HepG2 (cell line): ENCODE results near the gene CCND1. TPM values are rescaled to one million over a fixed set of nuclear protein-coding genes. Genes with fewer than 3 reads are reported as not detected.

Experiments used
- ARNTL ChIP-seq: sonication (generic); formaldehyde crosslinking; IDR thresholded peaks from 2 replicates; pipeline ENCODE4 v1.4.0; 2020; ENCODE audit warnings: mild to moderate bottlenecking, missing genetic modification reagents
- ATF2 ChIP-seq: sonication (generic); formaldehyde crosslinking; IDR thresholded peaks from 2 replicates; pipeline ENCODE4 v1.4.0; 2020; ENCODE audit warnings: missing genetic modification reagents
- CBX1 ChIP-seq: IDR thresholded peaks from one replicate; pipeline ENCODE4 v1.6.1; 2016; ENCODE audit warnings: antibody characterized with exemption, low read depth
- CHCHD3 ChIP-seq: sonication (generic); formaldehyde crosslinking; IDR thresholded peaks from 2 replicates; pipeline ENCODE4 v1.8.0; 2022; ENCODE audit warnings: mild to moderate bottlenecking, missing genetic modification reagents, moderate library complexity
- HDAC2 ChIP-seq: sonication (generic); formaldehyde crosslinking; IDR thresholded peaks from 2 replicates; pipeline ENCODE4 v1.4.0; 2020; ENCODE audit warnings: missing genetic modification reagents
- KDM3A ChIP-seq: IDR thresholded peaks from 2 replicates; pipeline ENCODE4 v1.6.1; 2018; ENCODE audit warnings: low read depth, missing compliant biosample characterization
- KLF9 ChIP-seq: IDR thresholded peaks from 2 replicates; pipeline ENCODE4 v1.6.1; 2016; ENCODE audit warnings: low read depth
- KMT2A ChIP-seq: sonication (generic); formaldehyde crosslinking; IDR thresholded peaks from 2 replicates; pipeline ENCODE4 v1.4.0; 2020; ENCODE audit warnings: missing genetic modification reagents
- MAFG ChIP-seq: sonication (generic); formaldehyde crosslinking; IDR thresholded peaks from 2 replicates; pipeline ENCODE4 v1.5.1; 2020; ENCODE audit warnings: mild to moderate bottlenecking, missing genetic modification reagents
- MAZ ChIP-seq, 2 experiments: sonication (generic) in 1 of 2; formaldehyde crosslinking in 1 of 2; IDR thresholded peaks; 2 replicates each; pipeline versions ENCODE4 v1.5.0 to v1.6.1; 2012 to 2020; ENCODE audit warnings: low read depth in 2 of 2, mild to moderate bottlenecking in 2 of 2, borderline replicate concordance in 1 of 2, improper control_type of control experiment in 1 of 2, low read length in 1 of 2, missing genetic modification reagents in 1 of 2, moderate library complexity in 1 of 2
- MEIS2 ChIP-seq: sonication (generic); formaldehyde crosslinking; IDR thresholded peaks from 2 replicates; pipeline ENCODE4 v1.9.0; 2021; ENCODE audit warnings: mild to moderate bottlenecking, missing genetic modification reagents
- MTF2 ChIP-seq: sonication (generic); formaldehyde crosslinking; IDR thresholded peaks from 2 replicates; pipeline ENCODE4 v1.5.0; 2020; ENCODE audit warnings: missing genetic modification reagents, borderline replicate concordance
- NONO ChIP-seq, 2 experiments: fragments of 450-650 bp in 1 of 2; sonication (generic) in 1 of 2; formaldehyde crosslinking in 1 of 2; IDR thresholded peaks in 1 of 2; conservative IDR thresholded peaks in 1 of 2; 2 replicates each; pipeline versions ENCODE4 v1.6.1 to v1.8.0; 2017 to 2022; ENCODE audit warnings: mild to moderate bottlenecking in 1 of 2, missing genetic modification reagents in 1 of 2, moderate library complexity in 1 of 2
- SAP130 ChIP-seq: IDR thresholded peaks from 2 replicates; pipeline ENCODE4 v1.6.1; 2016; ENCODE audit warnings: low read depth
- SPEN ChIP-seq: sonication (generic); formaldehyde crosslinking; IDR thresholded peaks from 2 replicates; pipeline ENCODE4 v1.5.1; 2020; ENCODE audit warnings: low read depth, mild to moderate bottlenecking, missing genetic modification reagents
- TCF12 ChIP-seq, 2 experiments: fragments of 450-650 bp in 1 of 2; sonication (generic) in 1 of 2; formaldehyde crosslinking in 1 of 2; IDR thresholded peaks; 2 replicates each; pipeline versions ENCODE4 v1.6.1 to v1.8.0; 2017 to 2022; ENCODE audit warnings: antibody characterized with exemption in 1 of 2, mild to moderate bottlenecking in 1 of 2, missing genetic modification reagents in 1 of 2, moderate library complexity in 1 of 2
- TFDP1 ChIP-seq: IDR thresholded peaks from 2 replicates; pipeline ENCODE4 v1.6.1; 2016; ENCODE audit warnings: missing compliant biosample characterization, missing genetic modification reagents, borderline replicate concordance
- ZC3H13 ChIP-seq: sonication (generic); formaldehyde crosslinking; IDR thresholded peaks from 2 replicates; pipeline ENCODE4 v1.8.1; 2023; ENCODE audit warnings: mild to moderate bottlenecking, missing genetic modification reagents, moderate library complexity
- ZFP37 ChIP-seq: sonication (generic); formaldehyde crosslinking; IDR thresholded peaks from 2 replicates; pipeline ENCODE4 v1.4.0; 2020; ENCODE audit warnings: missing genetic modification reagents, borderline replicate concordance
- ZNF691 ChIP-seq: sonication (generic); formaldehyde crosslinking; IDR thresholded peaks from 2 replicates; pipeline ENCODE4 v1.4.0; 2020; ENCODE audit warnings: missing genetic modification reagents, low read depth, mild to moderate bottlenecking, borderline replicate concordance
- ZNF776 ChIP-seq: sonication (generic); formaldehyde crosslinking; IDR thresholded peaks from 2 replicates; pipeline ENCODE4 v1.4.0; 2020; ENCODE audit warnings: mild to moderate bottlenecking, missing genetic modification reagents
- ZNF777 ChIP-seq: sonication (generic); formaldehyde crosslinking; IDR thresholded peaks from 2 replicates; pipeline ENCODE4 v1.4.0; 2020; ENCODE audit warnings: missing genetic modification reagents
- ZNF879 ChIP-seq: sonication (generic); formaldehyde crosslinking; IDR thresholded peaks from 2 replicates; pipeline ENCODE4 v1.8.1; 2023; ENCODE audit warnings: missing genetic modification reagents
- polyA plus RNA-seq, 8 experiments: library from polyadenylated mRNA; depleted of rRNA in 3 of 8; stranded (reverse) in 7 of 8; unstranded in 1 of 8; fragments of >200 nt; fragmentation: Illumina TruSeq in 4 of 8; extraction: Trizol in 4 of 8; gene quantifications; 2 replicates each; pipeline versions ENCODE4 v1.2.1 to v1.2.3, GENCODE V29; 2011 to 2016; ENCODE audit warnings: low read depth in 4 of 8, missing spikeins in 1 of 8, mixed read lengths in 1 of 8; ENCODE audit not compliant: insufficient read depth in 1 of 8
- total RNA-seq, 5 experiments: library from RNA; depleted of rRNA; stranded (reverse); fragments of >200 nt; fragmentation: Illumina TruSeq; extraction: Trizol; gene quantifications; 2 replicates each; pipeline ENCODE4 v1.2.3, GENCODE V29; 2016; ENCODE audit warnings: low read depth in 1 of 5
- TF ChIP-seq, protein P1 (sequence below): sonication (generic); formaldehyde crosslinking; IDR thresholded peaks from 2 replicates; pipeline ENCODE4 v1.9.0; 2022; ENCODE audit warnings: missing genetic modification reagents, mild to moderate bottlenecking, borderline replicate concordance

CCND1 gene
- total and polyA plus RNA-seq, 2 of the 13 experiments (the other 11 are each of a cell fraction or from before 2014, with no cell fraction given) = 107 to 136 TPM

GRCh38 chr11:69642913-69643632 is 2.1 kb downstream of the CCND1 start (continued):
- TF ChIP-seq MAFG = 0 out of 2 replicates have a peak, but pooled peaks have one; percentile 22
- peak; percentile 68; the same call in 1 of the 2 replicates for TF ChIP-seq ZC3H13 (CRISPR knock-in tag)
- no peak for TF ChIP-seq ZNF879
- TF ChIP-seq NONO (IDR thresholded peaks at IDR 0.05) = no peak
- TF ChIP-seq NONO (CRISPR knock-in tag; conservative IDR thresholded peaks at IDR 0.05) = peak; percentile 61; the same call in 1 of the 2 replicates
- TF ChIP-seq KMT2A (CRISPR knock-in tag) = peak; percentile 70
- TF ChIP-seq KLF9 (CRISPR knock-in tag) = no peak
- TF ChIP-seq CBX1 = peak; percentile 73
- no peak for TF ChIP-seq HDAC2 (CRISPR knock-in tag)
- TF ChIP-seq ATF2 (CRISPR knock-in tag) = 0 out of 2 replicates have a peak, but pooled peaks have one; percentile 26
- no peak for TF ChIP-seq MEIS2
- peak; percentile 45 for TF ChIP-seq SAP130 (CRISPR knock-in tag)
- TF ChIP-seq MAZ (IDR thresholded peaks at IDR 0.05; ENCODE audit: borderline replicate concordance, low read depth, low read length) = no peak
- TF ChIP-seq MAZ (CRISPR knock-in tag; IDR thresholded peaks at IDR 0.05; ENCODE audit: low read depth) = peak; percentile 86
- TF ChIP-seq KDM3A (CRISPR knock-in tag) = peak; percentile 99
- TF ChIP-seq, protein P1, sequence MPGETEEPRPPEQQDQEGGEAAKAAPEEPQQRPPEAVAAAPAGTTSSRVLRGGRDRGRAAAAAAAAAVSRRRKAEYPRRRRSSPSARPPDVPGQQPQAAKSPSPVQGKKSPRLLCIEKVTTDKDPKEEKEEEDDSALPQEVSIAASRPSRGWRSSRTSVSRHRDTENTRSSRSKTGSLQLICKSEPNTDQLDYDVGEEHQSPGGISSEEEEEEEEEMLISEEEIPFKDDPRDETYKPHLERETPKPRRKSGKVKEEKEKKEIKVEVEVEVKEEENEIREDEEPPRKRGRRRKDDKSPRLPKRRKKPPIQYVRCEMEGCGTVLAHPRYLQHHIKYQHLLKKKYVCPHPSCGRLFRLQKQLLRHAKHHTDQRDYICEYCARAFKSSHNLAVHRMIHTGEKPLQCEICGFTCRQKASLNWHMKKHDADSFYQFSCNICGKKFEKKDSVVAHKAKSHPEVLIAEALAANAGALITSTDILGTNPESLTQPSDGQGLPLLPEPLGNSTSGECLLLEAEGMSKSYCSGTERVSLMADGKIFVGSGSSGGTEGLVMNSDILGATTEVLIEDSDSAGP = 0 out of 2 replicates have a peak, but pooled peaks have one; percentile 24
- peak; percentile 82; the same call in 1 of the 2 replicates for TF ChIP-seq TFDP1 (CRISPR knock-in tag)
- 0 out of 2 replicates have a peak, but pooled peaks have one; percentile 42 for TF ChIP-seq MTF2 (CRISPR knock-in tag)
- TF ChIP-seq TCF12 (IDR thresholded peaks at IDR 0.05) = no peak
- TF ChIP-seq TCF12 (CRISPR knock-in tag; IDR thresholded peaks at IDR 0.05) = peak; percentile 55; the same call in 1 of the 2 replicates
- peak; percentile 77; the same call in 1 of the 2 replicates for TF ChIP-seq SPEN
- 0 out of 2 replicates have a peak, but pooled peaks have one; percentile 31 for TF ChIP-seq ZFP37 (CRISPR knock-in tag)
- no peak; the same call in none of the 2 replicates for TF ChIP-seq ZNF777 (CRISPR knock-in tag)
- 0 out of 2 replicates have a peak, but pooled peaks have one; percentile 36 for TF ChIP-seq ARNTL (CRISPR knock-in tag)
- 0 out of 2 replicates have a peak, but pooled peaks have one; percentile 48 for TF ChIP-seq ZNF776
- TF ChIP-seq CHCHD3 (CRISPR knock-in tag) = peak; percentile 37; the same call in 1 of the 2 replicates
- TF ChIP-seq ZNF691 (CRISPR knock-in tag) = peak; percentile 62; the same call in 1 of the 2 replicates
